ENCODE measurements around the gene HRNR. TPM values are rescaled to one million over a fixed set of nuclear protein-coding genes. Genes with fewer than 3 reads are reported as not detected.
"Not testable (repeated sequence)": the region's sequence is repeated elsewhere in the genome, so short reads cannot be mapped to it uniquely, and the experiment has no call there.

The HRNR gene
- polyA plus RNA-seq (2013, experiment 1 of 4) = not detected
- polyA plus RNA-seq (2013, experiment 2 of 4) = not detected
- polyA plus RNA-seq (2013, experiment 3 of 4) = not detected
- polyA plus RNA-seq (2013, experiment 4 of 4) = not detected

DNA sequence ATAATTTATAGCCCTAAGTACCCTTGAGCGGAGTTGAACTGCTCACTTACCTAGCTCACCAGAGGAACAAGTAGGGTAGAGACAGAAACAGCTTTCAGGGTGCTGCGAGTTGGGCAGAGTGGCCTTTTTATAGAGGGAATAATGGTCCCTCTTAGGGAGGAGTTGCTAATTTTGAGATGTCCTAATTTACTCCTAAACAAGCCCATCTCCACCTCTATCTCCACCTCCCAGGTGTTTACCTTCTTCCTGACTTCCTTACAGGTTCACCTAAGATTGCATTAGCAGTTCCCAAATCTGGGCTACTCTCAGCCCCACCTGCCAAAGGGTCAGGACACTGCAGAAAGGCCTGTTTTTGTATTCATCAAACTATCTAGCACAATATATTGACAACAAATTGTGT, at the start of gene HRNR:
Gene HRNR (minus strand): TSS at position 101 of the 400 bp plus-strand sequence. CDS start 940 bp downstream, outside the sequence.
- Histone ChIP-seq H3K9me3 (ENCODE audit: control insufficient read depth, low read length) (peaks cover 19% of the 10 kb centered on the region), H3K4me1 (ENCODE audit: control insufficient read depth, insufficient read depth, low read length) (no peaks in the 10 kb centered on the region), H3K27ac (ENCODE audit: insufficient read depth, low read depth, low read length, poor library complexity, severe bottlenecking) (no peak within 1 kb of the TSS), H3K36me3 (ENCODE audit: control insufficient read depth, insufficient read depth, low read length) (no peaks in the 10 kb centered on the region), H3K27me3 (ENCODE audit: control insufficient read depth, insufficient read depth, low read length, poor library complexity, severe bottlenecking) (no peaks in the 10 kb centered on the region), H3K4me3 (ENCODE audit: insufficient read depth, low read depth, low read length) (no peak within 1 kb of the TSS)
- 39 to 54% methylated on average over 2 of the region's 2 CpGs for WGBS, 2 experiments

GRCh38 chr1:152256394-152256793, 32.4 kb upstream of the HRNR start:
- not testable (repeated sequence) for H3K4me1 ChIP-seq (ENCODE audit: control insufficient read depth, insufficient read depth, low read length); H3K27me3 ChIP-seq (ENCODE audit: control insufficient read depth, insufficient read depth, low read length, poor library complexity, severe bottlenecking); H3K36me3 ChIP-seq (ENCODE audit: control insufficient read depth, insufficient read depth, low read length); H3K4me3 ChIP-seq (ENCODE audit: insufficient read depth, low read depth, low read length); H3K9me3 ChIP-seq (ENCODE audit: control insufficient read depth, low read length); H3K27ac ChIP-seq (ENCODE audit: insufficient read depth, low read depth, low read length, poor library complexity, severe bottlenecking)
- WGBS, 2 experiments = 75 to 79% methylated on average over 21 of the region's 21 CpGs

- Histone ChIP-seq H3K27ac (ENCODE audit: insufficient read depth, low read depth, low read length, poor library complexity, severe bottlenecking) (no peak overlapping the region), H3K9me3 (ENCODE audit: control insufficient read depth, low read length) (peaks cover 7% of the 10 kb centered on the region), H3K4me1 (ENCODE audit: control insufficient read depth, insufficient read depth, low read length) (no peaks in the 10 kb centered on the region), H3K27me3 (ENCODE audit: control insufficient read depth, insufficient read depth, low read length, poor library complexity, severe bottlenecking) (no peaks in the 10 kb centered on the region), H3K4me3 (ENCODE audit: insufficient read depth, low read depth, low read length) (no peak overlapping the region), H3K36me3 (ENCODE audit: control insufficient read depth, insufficient read depth, low read length) (no peaks in the 10 kb centered on the region)
- 50 to 61% methylated on average over 4 of the region's 4 CpGs for WGBS, 2 experiments
These were observed 28.2 kb upstream of the HRNR start for GRCh38 chr1:152252157-152252556.

DNA sequence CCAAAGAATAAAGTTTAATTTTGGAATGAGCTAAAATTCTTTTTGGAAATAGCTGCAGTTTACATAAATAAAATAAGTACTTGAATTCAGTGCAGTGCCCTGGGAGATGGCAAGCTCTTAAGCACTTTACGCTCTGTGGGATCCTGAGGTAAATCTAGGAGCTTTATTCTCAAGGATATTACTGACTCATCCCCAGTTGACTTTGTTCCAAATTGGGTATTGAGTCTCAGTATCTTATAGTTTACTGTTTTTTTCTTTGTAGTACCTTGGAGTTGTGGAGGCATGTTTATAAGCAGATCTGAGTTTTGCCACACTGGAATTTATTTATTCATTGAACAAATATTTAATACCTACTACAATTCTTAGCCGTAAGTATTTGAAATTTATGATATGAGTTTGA, 27.4 kb upstream of the HRNR start:
- no peaks in the 10 kb centered on the region for H3K36me3 ChIP-seq (ENCODE audit: control insufficient read depth, insufficient read depth, low read length)
- H3K4me3 ChIP-seq (ENCODE audit: insufficient read depth, low read depth, low read length) = no peak overlapping the region
- no peak overlapping the region for H3K27ac ChIP-seq (ENCODE audit: insufficient read depth, low read depth, low read length, poor library complexity, severe bottlenecking)
- H3K9me3 ChIP-seq (ENCODE audit: control insufficient read depth, low read length) = peaks cover 7% of the 10 kb centered on the region
- 36 to 50% methylated on average over 2 of the region's 2 CpGs for WGBS, 2 experiments
- H3K27me3 ChIP-seq (ENCODE audit: control insufficient read depth, insufficient read depth, low read length, poor library complexity, severe bottlenecking) = no peaks in the 10 kb centered on the region
- no peaks in the 10 kb centered on the region for H3K4me1 ChIP-seq (ENCODE audit: control insufficient read depth, insufficient read depth, low read length)

- no peaks in the 10 kb centered on the region for H3K36me3 ChIP-seq (ENCODE audit: control insufficient read depth, insufficient read depth, low read length)
- no peak overlapping the region for H3K4me3 ChIP-seq (ENCODE audit: insufficient read depth, low read depth, low read length)
- 21 to 26% methylated on average over 1 of the region's 1 CpG for WGBS, 2 experiments
- no peaks in the 10 kb centered on the region for H3K27me3 ChIP-seq (ENCODE audit: control insufficient read depth, insufficient read depth, low read length, poor library complexity, severe bottlenecking)
- H3K9me3 ChIP-seq (ENCODE audit: control insufficient read depth, low read length) = peaks cover 7% of the 10 kb centered on the region
- no peak overlapping the region for H3K27ac ChIP-seq (ENCODE audit: insufficient read depth, low read depth, low read length, poor library complexity, severe bottlenecking)
- H3K4me1 ChIP-seq (ENCODE audit: control insufficient read depth, insufficient read depth, low read length) = no peaks in the 10 kb centered on the region
These were observed 23.3 kb upstream of the HRNR start for GRCh38 chr1:152247316-152247715.

DNA sequence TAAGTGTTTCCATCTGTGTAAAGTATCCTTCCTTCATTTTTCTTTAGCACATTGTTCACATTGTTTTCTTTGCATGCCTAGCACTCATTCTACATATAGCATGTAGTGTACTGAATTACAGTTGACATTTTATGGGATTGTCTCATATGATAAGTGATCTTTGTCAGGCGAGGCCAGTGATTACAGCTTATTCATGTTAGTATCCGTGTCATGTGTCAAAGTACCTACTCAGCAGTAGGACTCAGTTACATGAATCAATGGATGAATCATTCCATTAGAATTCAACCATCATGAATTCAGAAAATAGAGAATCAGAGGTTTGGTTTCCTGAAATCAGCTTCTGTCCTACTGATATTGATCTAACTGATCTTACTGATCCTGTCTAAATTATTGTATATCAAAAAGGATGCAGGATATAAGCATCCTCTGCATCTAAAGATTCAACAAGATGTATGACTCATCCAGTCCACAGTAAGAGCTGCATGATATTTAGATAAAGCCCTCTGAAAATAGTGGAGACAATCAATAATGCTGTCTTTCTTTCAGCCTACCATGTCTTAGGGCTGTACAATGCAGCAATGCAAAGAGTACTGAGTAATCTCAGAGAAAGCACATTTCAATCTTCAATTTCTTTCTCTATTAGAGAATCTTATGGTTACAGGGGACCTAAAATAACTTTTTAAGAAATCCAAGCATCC, 20.7 kb upstream of the HRNR start:
- no peaks in the 10 kb centered on the region for H3K36me3 ChIP-seq (ENCODE audit: control insufficient read depth, insufficient read depth, low read length)
- WGBS, 2 experiments = 40 to 53% methylated on average over 2 of the region's 2 CpGs
- H3K9me3 ChIP-seq (ENCODE audit: control insufficient read depth, low read length) = peaks cover 9% of the 10 kb centered on the region
- no peaks in the 10 kb centered on the region for H3K27me3 ChIP-seq (ENCODE audit: control insufficient read depth, insufficient read depth, low read length, poor library complexity, severe bottlenecking)
- H3K4me3 ChIP-seq (ENCODE audit: insufficient read depth, low read depth, low read length) = no peak overlapping the region
- H3K4me1 ChIP-seq (ENCODE audit: control insufficient read depth, insufficient read depth, low read length) = no peaks in the 10 kb centered on the region
- no peak overlapping the region for H3K27ac ChIP-seq (ENCODE audit: insufficient read depth, low read depth, low read length, poor library complexity, severe bottlenecking)

GRCh38 chr1:152237093-152237492, 13.1 kb upstream of the HRNR start:
- no CpG with 5 or more reads among the region's 1 CpG for WGBS, 2 experiments
- Histone ChIP-seq H3K4me3 (ENCODE audit: insufficient read depth, low read depth, low read length) (no peak overlapping the region), H3K4me1 (ENCODE audit: control insufficient read depth, insufficient read depth, low read length) (no peaks in the 10 kb centered on the region), H3K27ac (ENCODE audit: insufficient read depth, low read depth, low read length, poor library complexity, severe bottlenecking) (no peak overlapping the region), H3K27me3 (ENCODE audit: control insufficient read depth, insufficient read depth, low read length, poor library complexity, severe bottlenecking) (no peaks in the 10 kb centered on the region), H3K9me3 (ENCODE audit: control insufficient read depth, low read length) (peaks cover 5% of the 10 kb centered on the region), H3K36me3 (ENCODE audit: control insufficient read depth, insufficient read depth, low read length) (no peaks in the 10 kb centered on the region)

DNA sequence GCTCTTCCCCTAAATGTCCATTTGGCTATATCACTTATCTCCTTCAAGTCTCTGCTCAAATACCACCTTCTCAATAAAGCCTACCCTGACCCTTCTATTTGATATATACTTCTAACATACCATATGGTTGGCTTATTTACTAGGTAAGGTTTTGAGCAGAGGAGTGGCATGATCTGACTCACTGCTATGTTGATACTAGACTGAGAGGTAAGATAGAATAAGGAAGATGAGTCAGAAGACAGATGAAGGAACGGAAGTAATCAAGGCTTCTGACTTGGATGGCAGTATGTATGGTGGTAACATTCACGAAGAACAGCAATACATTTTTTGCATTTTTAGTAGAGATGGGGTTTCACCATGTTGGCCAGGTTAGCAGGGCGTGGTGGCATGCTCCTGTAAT, 4.8 kb upstream of the HRNR start:
- Histone ChIP-seq H3K9me3 (ENCODE audit: control insufficient read depth, low read length) (peaks cover 18% of the 10 kb centered on the region), H3K27me3 (ENCODE audit: control insufficient read depth, insufficient read depth, low read length, poor library complexity, severe bottlenecking) (no peaks in the 10 kb centered on the region), H3K4me1 (ENCODE audit: control insufficient read depth, insufficient read depth, low read length) (no peaks in the 10 kb centered on the region), H3K27ac (ENCODE audit: insufficient read depth, low read depth, low read length, poor library complexity, severe bottlenecking) (no peak overlapping the region), H3K4me3 (ENCODE audit: insufficient read depth, low read depth, low read length) (no peak overlapping the region), H3K36me3 (ENCODE audit: control insufficient read depth, insufficient read depth, low read length) (no peaks in the 10 kb centered on the region)
- 61 to 64% methylated on average over 3 of the region's 3 CpGs for WGBS, 2 experiments

GRCh38 chr1:152227310-152227928, 3.4 kb upstream of the HRNR start:
- Histone ChIP-seq H3K4me3 (ENCODE audit: insufficient read depth, low read depth, low read length) (no peak overlapping the region), H3K36me3 (ENCODE audit: control insufficient read depth, insufficient read depth, low read length) (no peaks in the 10 kb centered on the region), H3K27me3 (ENCODE audit: control insufficient read depth, insufficient read depth, low read length, poor library complexity, severe bottlenecking) (no peaks in the 10 kb centered on the region), H3K4me1 (ENCODE audit: control insufficient read depth, insufficient read depth, low read length) (no peaks in the 10 kb centered on the region), H3K27ac (ENCODE audit: insufficient read depth, low read depth, low read length, poor library complexity, severe bottlenecking) (no peak overlapping the region), H3K9me3 (ENCODE audit: control insufficient read depth, low read length) (peaks cover 16% of the 10 kb centered on the region)
- WGBS, 2 experiments = 80 to 100% methylated on average over 1 of the region's 1 CpG

DNA sequence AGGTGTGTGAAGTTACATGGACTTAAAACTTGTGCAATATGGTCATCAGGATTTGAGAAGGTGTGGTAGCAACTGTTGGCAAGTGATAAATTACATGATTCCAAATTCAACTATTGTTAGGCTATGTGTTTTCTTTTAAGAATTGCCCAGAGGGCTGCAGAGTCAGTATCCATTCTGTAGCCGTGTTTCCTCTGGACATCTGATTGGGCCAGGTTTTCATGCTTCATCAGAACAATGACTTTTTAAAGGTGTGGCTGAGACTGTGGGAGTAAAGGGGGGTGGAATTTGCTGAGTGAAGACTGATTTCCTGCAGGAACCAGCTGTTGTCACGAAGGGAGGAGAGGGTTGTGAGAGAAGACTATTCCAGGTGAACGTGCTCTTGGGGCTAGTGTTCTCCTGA, 1.7 kb upstream of the HRNR start:
- Histone ChIP-seq H3K4me1 (ENCODE audit: control insufficient read depth, insufficient read depth, low read length) (no peaks in the 10 kb centered on the region), H3K27me3 (ENCODE audit: control insufficient read depth, insufficient read depth, low read length, poor library complexity, severe bottlenecking) (no peaks in the 10 kb centered on the region), H3K27ac (ENCODE audit: insufficient read depth, low read depth, low read length, poor library complexity, severe bottlenecking) (no peak overlapping the region), H3K36me3 (ENCODE audit: control insufficient read depth, insufficient read depth, low read length) (no peaks in the 10 kb centered on the region), H3K4me3 (ENCODE audit: insufficient read depth, low read depth, low read length) (no peak overlapping the region), H3K9me3 (ENCODE audit: control insufficient read depth, low read length) (peaks cover 20% of the 10 kb centered on the region)
- 49 to 51% methylated on average over 3 of the region's 3 CpGs for WGBS, 2 experiments

Measured in ectodermal cell (in vitro differentiated cells).